AG04450 (cell line): ENCODE data around the gene RPS6KC1. TPM values are rescaled to one million over a fixed set of nuclear protein-coding genes. Genes with fewer than 3 reads are reported as not detected.

Experiments
- CTCF ChIA-PET: fragments of 300-600, 350-600 bp; formaldehyde crosslinking; extraction: SDS; loops from one replicate; lab custom pipeline; 2022; ENCODE audit warnings: antibody characterized with exemption, inconsistent platforms; lab: Charles Lee
- POLR2A ChIA-PET: fragments of 350-600 bp; formaldehyde crosslinking; extraction: SDS; loops from one replicate; lab custom pipeline; 2021; ENCODE audit warnings: antibody characterized with exemption, inconsistent platforms; lab: Yijun Ruan, JAX
- DNase-seq: peaks from one replicate; pipeline ENCODE4 v3.0.0-alpha.2; 2011; ENCODE audit warnings: low read depth, low spot score
- H3K27ac ChIP-seq: one replicate; pipeline ENCODE4 v1.5.1; 2012; ENCODE audit warnings: low read depth, low read length, control low read depth
- H3K27me3 ChIP-seq: one replicate; pipeline ENCODE4 v1.6.0; 2012; ENCODE audit warnings: low read length; ENCODE audit not compliant: control insufficient read depth, insufficient read depth
- H3K4me3 ChIP-seq: 2 replicates; pipeline ENCODE4 v1.5.1; 2011; ENCODE audit warnings: mild to moderate bottlenecking, low read depth, low read length, control low read depth
- H3K9me3 ChIP-seq: 2 replicates; pipeline ENCODE4 v1.5.1; 2012; ENCODE audit warnings: low read length; ENCODE audit not compliant: control insufficient read depth, insufficient read depth
- CTCF ChIP-seq: IDR thresholded peaks from 2 replicates; pipeline ENCODE4 v1.5.1; 2011; ENCODE audit warnings: low read depth, low read length, control low read depth, inconsistent platforms
- polyA minus RNA-seq: library from RNA; depleted of rRNA, polyadenylated mRNA; stranded (reverse); fragments of >200 nt; gene quantifications from 2 replicates; pipeline ENCODE4 v1.2.3, GENCODE V29; 2011; rRNA and poly(A)+ RNA removed
- polyA plus RNA-seq: library from polyadenylated mRNA; depleted of rRNA; stranded (reverse); fragments of >200 nt; gene quantifications from 2 replicates; pipeline ENCODE4 v1.2.3, GENCODE V29; 2011; rRNA removed

The RPS6KC1 gene, protein sequence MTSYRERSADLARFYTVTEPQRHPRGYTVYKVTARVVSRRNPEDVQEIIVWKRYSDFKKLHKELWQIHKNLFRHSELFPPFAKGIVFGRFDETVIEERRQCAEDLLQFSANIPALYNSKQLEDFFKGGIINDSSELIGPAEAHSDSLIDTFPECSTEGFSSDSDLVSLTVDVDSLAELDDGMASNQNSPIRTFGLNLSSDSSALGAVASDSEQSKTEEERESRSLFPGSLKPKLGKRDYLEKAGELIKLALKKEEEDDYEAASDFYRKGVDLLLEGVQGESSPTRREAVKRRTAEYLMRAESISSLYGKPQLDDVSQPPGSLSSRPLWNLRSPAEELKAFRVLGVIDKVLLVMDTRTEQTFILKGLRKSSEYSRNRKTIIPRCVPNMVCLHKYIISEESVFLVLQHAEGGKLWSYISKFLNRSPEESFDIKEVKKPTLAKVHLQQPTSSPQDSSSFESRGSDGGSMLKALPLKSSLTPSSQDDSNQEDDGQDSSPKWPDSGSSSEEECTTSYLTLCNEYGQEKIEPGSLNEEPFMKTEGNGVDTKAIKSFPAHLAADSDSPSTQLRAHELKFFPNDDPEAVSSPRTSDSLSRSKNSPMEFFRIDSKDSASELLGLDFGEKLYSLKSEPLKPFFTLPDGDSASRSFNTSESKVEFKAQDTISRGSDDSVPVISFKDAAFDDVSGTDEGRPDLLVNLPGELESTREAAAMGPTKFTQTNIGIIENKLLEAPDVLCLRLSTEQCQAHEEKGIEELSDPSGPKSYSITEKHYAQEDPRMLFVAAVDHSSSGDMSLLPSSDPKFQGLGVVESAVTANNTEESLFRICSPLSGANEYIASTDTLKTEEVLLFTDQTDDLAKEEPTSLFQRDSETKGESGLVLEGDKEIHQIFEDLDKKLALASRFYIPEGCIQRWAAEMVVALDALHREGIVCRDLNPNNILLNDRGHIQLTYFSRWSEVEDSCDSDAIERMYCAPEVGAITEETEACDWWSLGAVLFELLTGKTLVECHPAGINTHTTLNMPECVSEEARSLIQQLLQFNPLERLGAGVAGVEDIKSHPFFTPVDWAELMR
- polyA plus RNA-seq, result 20.0 and 25.3 TPM in 2 replicates
- polyA minus RNA-seq, result 18.2 and 32.5 TPM in 2 replicates

- H3K27me3 ChIP-seq, result no peaks in the 10 kb centered on the region
- ChIA-PET POLR2A (no interaction called here), CTCF (interaction anchor here (0.6 to 1.9 kb wide), 2 partner anchors 19 to 136 kb away, joined by 3 to 7 read pairs; no protein-coding TSS in a partner anchor)
- no peak for TF ChIP-seq CTCF
- peak within 1 kb of the TSS; percentile 96 for H3K4me3 ChIP-seq
- DNase-seq, result peak; percentile 20
- H3K27ac ChIP-seq, result peak within 1 kb of the TSS; percentile 74
- H3K9me3 ChIP-seq, result no peaks in the 10 kb centered on the region; the same call in 1 of the 2 replicates
Measured at GRCh38 chr1:213051127-213051880, at the start of gene RPS6KC1. Gene RPS6KC1 (plus strand): TSS chr1:213051241. CDS start chr1:213051405, 164 bp downstream.

DNA sequence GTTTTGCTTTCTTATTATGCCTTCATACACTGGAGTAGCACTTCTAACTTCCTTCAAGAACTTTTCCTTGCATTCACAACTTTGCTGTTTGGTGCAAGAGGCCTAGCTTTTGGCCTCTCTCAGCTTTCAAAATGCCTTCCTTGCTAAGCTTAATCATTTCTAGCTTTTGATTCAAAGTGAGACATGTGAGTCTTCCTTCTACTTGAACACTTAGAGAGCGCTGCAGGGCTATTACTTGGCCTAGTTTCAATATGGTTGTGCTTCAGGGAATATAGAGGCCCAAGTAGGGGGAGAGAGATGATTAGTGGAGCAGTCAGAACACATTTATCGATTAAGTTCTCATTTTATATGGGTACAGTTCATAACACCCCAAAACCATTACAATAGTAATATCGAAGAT, 47.8 kb upstream of the RPS6KC1 start:
- Histone ChIP-seq H3K9me3 (no peaks in the 10 kb centered on the region), H3K27ac (no peak overlapping the region), H3K4me3 (no peak overlapping the region), H3K27me3 (no peaks in the 10 kb centered on the region)
- DNase-seq, result no peak
- no peak for TF ChIP-seq CTCF
- ChIA-PET CTCF (interaction anchor here (1.5 to 5.0 kb wide), 3 partner anchors 8 to 254 kb away, joined by 3 to 35 read pairs (median 5); no protein-coding TSS in a partner anchor), POLR2A (no interaction called here)

DNA sequence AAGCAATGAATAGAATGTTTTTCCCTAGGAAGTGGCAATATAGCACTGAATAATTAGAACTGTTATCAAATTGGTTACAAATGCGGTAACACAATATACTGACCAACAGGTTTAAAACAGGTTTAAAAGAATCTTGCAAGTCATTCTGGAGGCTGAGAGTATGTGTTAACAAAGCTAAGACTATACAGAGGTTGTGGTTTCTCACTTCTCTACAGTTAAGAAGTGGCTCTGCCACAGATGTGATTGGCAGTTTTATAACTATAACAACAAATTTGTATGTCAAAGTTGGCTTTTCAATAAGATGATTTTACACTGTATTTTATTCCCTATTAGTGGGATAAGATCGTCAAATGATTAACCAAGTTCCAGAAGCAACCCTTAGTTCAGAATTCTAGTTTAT, 42.5 kb upstream of the RPS6KC1 start:
- no peak for TF ChIP-seq CTCF
- Histone ChIP-seq H3K9me3 (no peaks in the 10 kb centered on the region), H3K27me3 (no peaks in the 10 kb centered on the region), H3K27ac (no peak overlapping the region), H3K4me3 (no peak overlapping the region)
- no peak for DNase-seq
- POLR2A ChIA-PET, result no interaction called here
- CTCF ChIA-PET, result no interaction called here

GRCh38 chr1:213014642-213015041, 36.4 kb upstream of the RPS6KC1 start:
- DNase-seq, result no peak
- H3K27me3 ChIP-seq, result no peaks in the 10 kb centered on the region
- H3K4me3 ChIP-seq, result peak overlapping the region; percentile 90
- ChIA-PET CTCF (interaction anchor here (0.6 kb wide), 1 partner anchor 20 kb away, joined by 4 read pairs; no protein-coding TSS in a partner anchor), POLR2A (interaction anchor here (1.4 kb wide), 1 partner anchor 223 kb away, joined by 3 read pairs; the partner anchor contains the start of genes NSL1 and TATDN3)
- peak overlapping the region; percentile 69 for H3K27ac ChIP-seq
- no peaks in the 10 kb centered on the region; the same call in 1 of the 2 replicates for H3K9me3 ChIP-seq
- no peak for TF ChIP-seq CTCF
